UCSD-AML1 (cell line): ENCODE measurements around the gene RPS8.
"Not testable (repeated sequence)": the region's sequence is repeated elsewhere in the genome, so short reads cannot be mapped to it uniquely, and the experiment has no call there.

ENCODE experiments used
- DNase-seq: peaks from one replicate; lab custom pipeline; 2025; ENCODE audit not compliant: unreplicated experiment; lab: John Stamatoyannopoulos, UW

RPS8 gene

DNA sequence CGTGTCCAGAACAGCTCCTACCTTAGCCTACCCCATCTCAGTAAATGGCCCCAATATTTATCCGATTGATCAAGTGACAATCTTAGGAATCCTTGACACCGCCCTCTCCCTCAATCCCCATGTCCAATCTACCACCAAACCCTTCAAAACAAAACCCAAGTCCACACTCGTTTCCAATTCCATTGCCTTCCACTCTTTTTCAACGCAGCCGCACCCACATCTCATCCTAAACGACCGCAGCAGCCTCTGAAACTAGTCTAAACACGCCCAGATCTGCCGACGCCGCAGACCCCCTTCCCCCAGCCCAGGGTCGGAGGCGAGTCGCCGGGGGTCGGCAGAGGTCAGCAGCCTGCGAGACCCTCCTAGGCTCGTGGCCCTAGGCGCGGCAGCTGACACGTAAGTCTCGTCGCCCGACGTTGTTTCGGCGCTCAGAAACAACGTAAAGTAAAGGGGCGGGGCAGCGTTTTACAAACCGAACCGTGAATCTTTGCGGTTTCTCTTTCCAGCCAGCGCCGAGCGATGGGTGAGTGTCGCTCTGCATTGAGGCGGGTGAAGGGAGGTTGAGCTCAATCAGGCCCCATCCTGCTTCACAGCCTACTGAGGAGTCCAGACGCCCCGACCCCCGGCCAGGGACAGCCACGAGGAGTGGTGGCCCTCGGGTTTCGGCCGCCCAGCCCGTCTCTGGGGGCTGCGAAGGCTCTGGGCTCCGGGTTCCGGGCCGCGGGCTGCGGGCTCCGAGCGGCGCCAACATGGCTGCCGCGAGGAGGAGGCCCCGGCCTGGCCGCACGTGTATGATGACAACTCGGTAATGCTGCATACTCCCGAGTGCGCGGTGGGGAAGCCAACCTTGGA, at the start of gene RPS8:
TSS of gene RPS8 (plus strand) at position 463 of the 852 bp plus-strand sequence. CDS start at position 520, 57 bp downstream.
- peak; percentile 91 for DNase-seq

- DNase-seq = peak; percentile 88
These were observed 44.4 kb upstream of the RPS8 start, which contains the start of gene RNU5D-1 for GRCh38 chr1:44730741-44731512. RNU5D-1 (minus strand) TSS chr1:44731170.

- no peak for DNase-seq
These were observed 42.0 kb upstream of the RPS8 start for GRCh38 chr1:44733365-44733764.

DNA sequence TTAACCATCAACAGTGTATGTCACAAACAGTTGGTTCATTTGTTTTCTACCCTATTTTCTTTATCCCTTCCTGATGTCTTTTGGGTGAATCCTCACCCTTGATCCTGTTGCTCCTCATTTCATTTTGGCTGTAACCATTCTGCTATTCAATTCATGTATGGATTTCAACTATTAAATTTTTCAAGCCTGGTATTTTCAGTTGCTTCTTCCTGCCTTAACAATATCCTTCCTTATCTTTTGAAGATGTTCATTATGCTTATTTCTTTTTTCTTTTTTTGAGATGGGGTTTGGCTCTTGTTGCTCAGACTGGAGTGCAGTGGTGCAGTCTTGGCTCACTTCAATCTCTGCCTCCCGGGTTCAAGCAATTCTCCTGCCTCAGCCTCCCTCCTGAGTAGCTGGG, 41.6 kb upstream of the RPS8 start:
- no peak for DNase-seq

GRCh38 chr1:44735992-44736391, 39.3 kb upstream of the RPS8 start:
- no peak for DNase-seq

DNA sequence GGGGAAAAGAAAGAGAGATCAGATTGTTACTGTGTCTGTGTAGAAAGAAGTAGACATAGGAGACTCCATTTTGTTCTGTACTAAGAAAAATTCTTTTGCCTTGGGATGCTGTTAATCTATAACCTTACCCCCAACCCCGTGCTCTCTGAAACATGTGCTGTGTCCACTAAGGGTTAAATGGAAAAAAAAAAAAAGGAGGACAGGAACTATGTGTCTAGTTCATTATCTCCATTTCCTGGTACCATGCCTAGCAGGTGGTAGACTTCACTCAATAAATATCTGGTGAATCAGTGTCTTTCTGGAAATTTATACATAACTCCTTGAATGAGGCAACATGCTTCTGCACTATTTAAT, 36.4 kb upstream of the RPS8 start:
- not testable (repeated sequence) for DNase-seq

DNA sequence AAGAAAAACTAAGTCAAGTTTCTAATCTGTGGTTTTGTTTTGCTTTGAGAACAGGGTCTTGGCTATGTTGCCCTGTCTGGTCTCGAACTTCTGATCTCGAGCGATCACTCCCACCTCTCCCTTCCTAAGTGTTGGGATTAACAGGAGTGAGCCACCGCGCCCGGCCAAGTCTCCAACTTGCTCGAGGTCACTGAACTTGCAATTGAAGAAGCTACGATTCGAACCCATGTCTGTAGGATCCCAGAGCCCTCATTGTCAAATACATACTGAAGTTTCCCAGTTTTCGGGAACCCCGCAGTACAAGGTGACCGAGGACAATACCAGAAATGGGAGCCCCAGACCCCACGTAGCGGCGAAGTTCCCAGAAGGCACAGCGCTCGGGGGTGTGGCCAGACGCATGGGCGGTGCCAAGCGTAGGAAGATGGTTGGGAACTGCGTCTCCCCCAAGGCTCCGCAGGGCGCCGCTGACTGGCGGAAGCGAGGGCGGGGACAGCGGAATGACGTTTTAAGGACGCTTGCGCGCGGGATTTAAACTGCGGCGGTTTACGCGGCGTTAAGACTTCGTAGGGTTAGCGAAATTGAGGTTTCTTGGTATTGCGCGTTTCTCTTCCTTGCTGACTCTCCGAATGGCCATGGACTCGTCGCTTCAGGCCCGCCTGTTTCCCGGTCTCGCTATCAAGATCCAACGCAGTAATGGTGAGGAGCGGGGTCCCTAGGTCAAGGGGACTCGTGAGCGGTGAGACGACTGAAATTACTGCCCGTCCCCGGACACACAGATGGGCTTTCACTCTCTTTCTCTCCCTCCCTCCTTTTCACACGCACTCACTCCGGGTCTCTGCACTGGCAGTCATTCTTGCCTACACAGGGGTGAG, 35.8 kb upstream of the RPS8 start, which contains the start of gene KIF2C:
TSS of gene KIF2C (plus strand) at position 531 of the 872 bp plus-strand sequence. CDS start at position 627, 96 bp downstream.
- DNase-seq = peak; percentile 99

DNA sequence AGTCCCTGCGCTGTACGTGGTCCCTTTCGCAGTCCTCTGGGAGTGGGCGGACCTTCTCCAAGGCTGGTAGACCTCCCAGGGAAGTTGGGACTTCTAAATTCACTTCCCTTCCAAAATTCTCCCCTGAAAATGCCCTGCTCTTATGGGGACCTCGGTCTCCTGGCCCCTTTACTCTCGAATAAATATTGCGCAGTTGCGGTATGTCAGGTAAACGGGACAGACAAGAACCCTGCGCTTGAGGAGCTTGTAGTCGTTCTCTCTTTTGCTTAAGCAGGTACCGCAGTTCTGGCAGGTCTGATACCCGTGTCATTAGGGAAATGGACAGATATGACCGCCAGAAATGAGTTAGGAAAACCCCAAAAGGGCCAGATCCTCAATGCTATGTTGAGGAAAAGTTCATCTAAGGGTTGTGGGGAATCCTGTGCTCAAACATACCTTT, 35.1 kb upstream of the RPS8 start:
- DNase-seq = no peak

DNA sequence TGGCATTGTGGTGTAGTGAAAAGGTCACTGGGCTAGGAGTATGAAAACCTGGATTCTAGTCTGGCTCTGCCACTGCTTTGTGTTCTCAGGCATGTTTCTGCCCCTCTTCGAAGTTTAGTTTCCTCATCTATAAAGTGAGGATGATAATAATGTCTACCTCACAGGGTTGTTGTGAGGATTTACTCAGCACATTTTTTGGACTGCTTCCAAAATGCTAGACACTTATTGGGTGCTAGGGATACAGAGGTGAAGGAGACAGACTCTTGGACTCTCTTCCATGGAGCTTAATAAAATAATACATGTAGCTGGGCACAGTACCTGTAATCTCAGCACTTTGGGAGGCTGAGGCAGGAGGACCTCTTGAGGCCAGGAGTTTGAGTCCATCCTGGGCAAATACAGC, 32.1 kb upstream of the RPS8 start:
- no peak for DNase-seq

GRCh38 chr1:44747878-44748277, 27.5 kb upstream of the RPS8 start:
- no peak for DNase-seq

DNA sequence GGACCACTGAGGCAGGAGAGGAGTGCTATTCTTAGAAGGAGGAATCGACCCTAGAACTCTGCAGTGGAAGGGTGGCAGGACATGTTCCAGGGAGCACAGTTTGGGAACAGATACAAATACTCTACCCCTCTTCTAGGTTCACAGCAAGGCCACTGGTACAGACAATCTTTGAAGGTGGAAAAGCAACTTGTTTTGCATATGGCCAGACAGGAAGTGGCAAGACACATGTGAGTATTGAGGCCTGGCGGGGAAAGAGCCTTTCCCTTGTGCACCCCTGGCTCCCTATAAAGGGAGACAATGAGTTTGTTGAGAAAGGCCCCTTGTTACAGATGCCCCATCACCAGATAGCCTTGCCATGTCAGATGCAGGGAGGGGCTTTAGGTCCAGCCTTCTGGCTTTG, 17.9 kb upstream of the RPS8 start:
- DNase-seq = no peak

- no peak for DNase-seq
These were observed 16.3 kb upstream of the RPS8 start for GRCh38 chr1:44759077-44759476.

DNA sequence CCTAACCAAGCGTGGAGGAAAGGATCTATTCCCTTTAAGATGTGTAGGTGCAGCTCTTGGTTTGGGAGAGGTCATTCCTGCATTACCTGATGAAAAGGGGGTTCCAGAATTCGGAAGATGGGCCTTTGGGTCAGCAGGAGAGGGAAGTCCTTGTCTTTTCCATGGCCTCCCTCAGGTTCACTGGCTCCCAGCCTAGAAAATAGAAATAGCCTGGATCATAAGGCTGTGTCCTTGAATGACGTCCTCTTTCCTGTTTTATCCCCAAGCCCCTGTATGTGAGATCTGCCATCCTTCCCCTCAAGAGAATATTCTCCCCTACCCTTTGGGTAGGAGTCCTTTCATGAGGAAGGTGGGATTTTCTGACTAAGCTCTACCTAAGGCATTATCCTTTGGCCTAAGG, 14.5 kb upstream of the RPS8 start:
- DNase-seq = no peak

DNA sequence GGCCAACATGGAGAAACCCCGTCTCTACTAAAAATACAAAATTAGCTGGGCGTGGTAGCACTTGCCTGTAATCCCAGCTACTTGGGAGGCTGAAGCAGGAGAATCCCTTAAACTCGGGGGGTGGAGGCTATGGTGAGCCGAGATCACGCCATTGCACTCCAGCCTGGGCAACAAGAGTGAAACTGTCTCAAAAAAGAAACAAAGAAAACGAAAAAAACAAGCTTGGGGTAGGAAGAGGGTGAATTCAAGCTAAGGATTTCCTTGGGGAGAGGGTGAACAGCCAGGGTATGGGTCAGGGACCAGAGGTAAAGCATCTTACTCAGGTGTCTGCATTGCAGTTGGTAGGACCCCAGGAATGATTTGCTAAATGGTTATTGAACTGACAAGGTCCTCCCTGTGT, 8.9 kb upstream of the RPS8 start:
- DNase-seq = not testable (repeated sequence)

DNA sequence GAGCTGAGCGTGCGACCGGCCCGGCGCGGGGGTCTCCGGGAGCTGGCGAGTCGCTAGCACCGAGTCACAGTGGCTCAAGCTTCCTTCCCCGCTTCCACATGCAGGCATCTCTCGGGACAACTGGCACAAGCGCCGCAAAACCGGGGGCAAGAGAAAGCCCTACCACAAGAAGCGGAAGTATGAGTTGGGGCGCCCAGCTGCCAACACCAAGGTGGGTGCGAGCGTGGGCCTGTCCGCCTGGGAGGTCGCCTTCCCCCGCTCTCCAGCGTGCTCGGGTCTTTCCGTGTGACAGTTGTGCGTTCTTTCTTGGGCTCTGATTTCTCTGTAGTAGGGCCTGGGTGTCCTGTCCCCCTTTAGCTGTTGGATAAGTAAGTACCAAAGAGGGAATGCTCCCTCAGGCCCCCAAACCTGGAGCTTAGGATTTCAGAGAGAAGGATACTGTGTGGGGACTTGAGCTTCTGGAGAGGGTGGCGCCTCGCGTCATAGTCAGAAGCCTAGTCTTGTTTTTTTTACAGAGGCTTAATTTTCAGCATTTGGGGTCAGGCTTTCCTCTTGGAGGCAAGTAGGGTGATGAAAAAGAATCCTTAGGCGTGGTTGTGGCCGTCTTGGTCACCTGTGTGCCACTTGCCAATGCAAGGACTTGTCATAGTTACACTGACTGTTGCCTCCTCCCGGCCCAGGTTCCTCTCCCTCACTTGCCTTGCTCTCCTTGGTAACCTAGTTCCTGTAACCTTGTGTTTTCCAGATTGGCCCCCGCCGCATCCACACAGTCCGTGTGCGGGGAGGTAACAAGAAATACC, 790 bp downstream of the RPS8 start:
- DNase-seq = peak; percentile 52

- no peak for DNase-seq
These were observed 1.4 kb downstream of the RPS8 start for GRCh38 chr1:44776730-44777068.

- no peak for DNase-seq
These were observed 2.2 kb downstream of the RPS8 start for GRCh38 chr1:44777547-44777946.

DNA sequence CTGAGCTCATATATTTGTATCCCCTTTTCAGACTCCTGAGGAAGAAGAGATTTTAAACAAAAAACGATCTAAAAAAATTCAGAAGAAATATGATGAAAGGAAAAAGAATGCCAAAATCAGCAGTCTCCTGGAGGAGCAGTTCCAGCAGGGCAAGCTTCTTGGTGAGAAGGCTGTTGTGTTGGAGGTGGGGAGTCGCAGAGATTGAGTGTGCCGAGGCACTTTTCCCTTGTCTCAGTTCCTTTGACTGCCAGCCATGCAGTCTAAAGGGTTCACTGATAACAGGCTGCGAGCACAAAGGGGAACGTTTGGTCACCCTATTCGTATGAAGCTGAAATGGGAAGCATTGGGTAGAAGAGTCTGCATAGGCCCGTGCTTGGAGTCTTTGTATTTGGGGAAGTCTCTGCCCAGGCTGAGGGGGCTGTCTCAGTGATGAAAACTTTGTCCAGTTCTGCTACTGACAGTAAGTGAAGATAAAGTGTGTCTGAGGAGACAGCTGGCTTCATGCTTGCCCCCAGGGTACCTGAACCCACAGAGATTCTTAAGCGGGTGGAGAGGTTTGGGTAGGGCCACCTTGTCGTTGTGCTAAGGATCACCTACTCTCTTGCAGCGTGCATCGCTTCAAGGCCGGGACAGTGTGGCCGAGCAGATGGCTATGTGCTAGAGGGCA, 2.8 kb downstream of the RPS8 start:
- DNase-seq = no peak

DNA sequence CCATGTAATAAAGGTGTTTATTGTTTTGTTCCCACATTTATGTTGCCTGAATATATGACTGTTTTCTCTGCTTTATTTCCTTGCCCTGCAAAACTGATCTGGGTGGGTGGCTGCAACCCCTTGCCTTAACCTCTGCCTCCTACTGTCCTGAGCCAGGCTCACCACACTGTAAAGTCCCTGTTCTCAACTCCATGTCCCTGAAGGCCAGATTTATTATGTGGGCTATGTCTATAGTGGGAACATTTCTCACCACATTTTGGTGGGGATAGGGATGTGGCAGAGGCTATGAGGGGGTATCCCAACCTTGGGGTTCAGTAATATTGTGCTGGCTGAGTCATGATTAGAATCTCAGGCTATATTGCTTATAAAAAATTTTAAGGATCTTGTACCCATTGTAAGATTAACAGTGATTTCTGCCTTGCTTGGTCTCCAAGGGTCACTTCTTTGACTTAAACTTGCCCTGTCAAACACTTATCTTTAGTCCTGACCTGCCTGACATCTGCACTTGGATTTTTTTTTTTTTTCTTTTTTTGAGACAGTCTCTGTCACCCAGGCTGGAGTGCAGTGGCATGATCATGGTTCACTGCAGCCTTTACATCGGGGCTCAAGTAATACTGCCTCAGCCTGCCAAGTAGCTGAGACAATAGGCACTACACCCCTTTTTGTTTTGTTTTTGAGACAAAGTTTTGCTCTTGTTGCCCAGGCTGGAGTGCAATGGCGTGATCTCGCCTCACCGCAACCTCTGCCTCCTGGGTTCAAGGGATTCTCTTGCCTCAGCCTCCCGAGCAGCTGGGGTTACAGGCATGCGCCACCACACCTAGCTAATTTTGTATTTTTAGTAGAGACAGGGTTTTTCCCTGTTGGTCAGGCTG, 3.6 kb downstream of the RPS8 start:
- no peak for DNase-seq
